ENCODE measurements around the gene NHLRC4. TPM values are rescaled to one million over a fixed set of nuclear protein-coding genes. Genes with fewer than 3 reads are reported as not detected.

The NHLRC4 gene
- polyA plus RNA-seq, 2 of the 4 experiments (the other 2 are of a cell fraction), result 0.03 to 0.09 TPM

DNA sequence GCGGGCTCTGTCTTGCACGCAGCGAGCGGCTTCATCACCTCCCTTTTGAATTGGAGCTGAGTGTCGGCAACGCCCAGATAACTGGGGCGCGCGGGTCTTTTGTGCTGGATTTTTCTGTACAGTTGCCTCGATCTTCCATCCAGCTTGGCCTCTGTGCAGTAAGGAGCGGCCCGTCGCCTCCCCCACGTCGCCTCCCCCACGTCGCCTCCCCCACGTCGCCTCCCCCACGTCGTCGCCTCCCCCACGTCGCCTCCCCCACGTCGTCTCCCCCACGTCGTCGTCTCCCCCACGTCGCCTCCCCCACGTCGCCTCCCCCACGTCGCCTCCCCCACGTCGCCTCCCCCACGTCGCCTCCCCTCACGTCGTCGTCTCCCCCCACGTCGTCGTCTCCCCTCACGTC is 22.3 kb upstream of the NHLRC4 start:
- H3K4me3 ChIP-seq, result no peak overlapping the region
- ATAC-seq (no peak), DNase-seq (ENCODE audit: low read depth in 1 of 2, low spot score in 1 of 2) (no peak), FAIRE-seq (no peak)
- no peak overlapping the region for H3K27ac ChIP-seq
- TF ChIP-seq ZFP36 (IDR thresholded peaks at IDR 0.05; ENCODE audit: borderline replicate concordance, partially characterized antibody), result no peak
- TF ChIP-seq, protein P1, sequence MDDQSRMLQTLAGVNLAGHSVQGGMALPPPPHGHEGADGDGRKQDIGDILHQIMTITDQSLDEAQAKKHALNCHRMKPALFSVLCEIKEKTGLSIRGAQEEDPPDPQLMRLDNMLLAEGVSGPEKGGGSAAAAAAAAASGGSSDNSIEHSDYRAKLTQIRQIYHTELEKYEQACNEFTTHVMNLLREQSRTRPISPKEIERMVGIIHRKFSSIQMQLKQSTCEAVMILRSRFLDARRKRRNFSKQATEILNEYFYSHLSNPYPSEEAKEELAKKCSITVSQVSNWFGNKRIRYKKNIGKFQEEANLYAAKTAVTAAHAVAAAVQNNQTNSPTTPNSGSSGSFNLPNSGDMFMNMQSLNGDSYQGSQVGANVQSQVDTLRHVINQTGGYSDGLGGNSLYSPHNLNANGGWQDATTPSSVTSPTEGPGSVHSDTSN (IDR thresholded peaks at IDR 0.05), result no peak
- no peaks in the 10 kb centered on the region for H3K9me3 ChIP-seq
- ChIA-PET CTCF (no interaction called here), POLR2A (no interaction called here)
- no peak overlapping the region for H3K4me2 ChIP-seq
- WGBS (ENCODE audit: missing lambda C conversion rate), result 97% methylated on average over 39 of the region's 46 CpGs
- H3K4me1 ChIP-seq, result peaks cover 4% of the 10 kb centered on the region; the same call in 1 of the 3 replicates

DNA sequence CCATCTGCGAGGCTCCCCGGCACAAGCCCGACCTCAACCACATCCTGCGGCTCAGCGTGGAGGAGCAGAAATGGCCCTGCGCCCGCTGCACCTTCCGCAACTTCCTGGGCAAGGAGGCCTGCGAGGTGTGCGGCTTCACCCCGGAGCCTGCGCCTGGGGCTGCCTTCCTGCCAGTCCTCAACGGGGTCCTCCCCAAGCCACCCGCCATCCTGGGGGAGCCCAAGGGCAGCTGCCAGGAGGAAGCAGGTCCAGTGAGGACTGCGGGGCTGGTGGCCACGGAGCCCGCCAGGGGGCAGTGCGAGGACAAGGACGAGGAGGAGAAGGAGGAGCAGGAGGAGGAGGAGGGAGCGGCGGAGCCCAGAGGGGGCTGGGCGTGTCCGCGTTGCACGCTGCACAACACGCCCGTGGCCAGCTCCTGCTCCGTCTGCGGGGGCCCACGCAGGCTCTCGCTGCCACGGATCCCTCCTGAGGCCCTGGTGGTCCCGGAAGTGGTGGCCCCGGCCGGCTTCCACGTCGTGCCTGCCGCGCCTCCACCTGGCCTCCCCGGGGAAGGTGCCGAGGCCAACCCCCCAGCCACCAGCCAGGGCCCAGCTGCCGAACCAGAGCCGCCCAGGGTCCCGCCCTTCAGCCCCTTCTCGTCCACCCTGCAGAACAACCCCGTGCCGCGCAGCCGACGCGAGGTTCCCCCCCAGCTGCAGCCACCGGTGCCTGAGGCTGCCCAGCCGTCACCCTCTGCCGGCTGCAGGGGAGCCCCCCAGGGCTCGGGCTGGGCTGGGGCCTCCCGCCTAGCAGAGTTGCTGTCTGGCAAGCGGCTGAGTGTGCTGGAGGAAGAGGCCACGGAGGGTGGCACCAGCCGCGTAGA is 19.7 kb upstream of the NHLRC4 start:
- H3K4me2 ChIP-seq, result no peak overlapping the region
- ChIA-PET POLR2A (no interaction called here), CTCF (interaction anchor here (0.7 to 2.7 kb wide), 15 partner anchors 8 to 240 kb away, joined by 3 to 24 read pairs (median 5); partner anchors contain the start of genes NHLRC4 and PRR35)
- no peaks in the 10 kb centered on the region for H3K9me3 ChIP-seq
- FAIRE-seq, result no peak
- 67% methylated on average over 32 of the region's 60 CpGs for WGBS (ENCODE audit: missing lambda C conversion rate)
- ATAC-seq, result peak; percentile 67 to 91
- TF ChIP-seq NR3C1 (IDR thresholded peaks at IDR 0.05) (no peak), GATA3 (IDR thresholded peaks at IDR 0.05; ENCODE audit: borderline replicate concordance) (no peak), HOXA7 (CRISPR knock-in tag; IDR thresholded peaks at IDR 0.05) (no peak), KDM1A (IDR thresholded peaks at IDR 0.05; ENCODE audit: low read depth) (no peak), RAD21 (conservative IDR thresholded peaks at IDR 0.05 in 1 of 2, IDR thresholded peaks at IDR 0.05 in 1 of 2) (peak; percentile 36 to 57; a peak in 4 of 5 replicates), HOXB13 (CRISPR knock-in tag; IDR thresholded peaks at IDR 0.05; ENCODE audit: low read depth) (no peak), FOSL2 (IDR thresholded peaks at IDR 0.05) (no peak), FOSL2 (CRISPR knock-in tag; IDR thresholded peaks at IDR 0.05) (no peak), ESRRA (IDR thresholded peaks at IDR 0.05; ENCODE audit: borderline replicate concordance, low read length) (no peak), SMC3 (IDR thresholded peaks at IDR 0.05) (peak; percentile 25; the same call in 1 of the 3 replicates), EHF (CRISPR knock-in tag; IDR thresholded peaks at IDR 0.05) (no peak)
- TF ChIP-seq, protein P2, sequence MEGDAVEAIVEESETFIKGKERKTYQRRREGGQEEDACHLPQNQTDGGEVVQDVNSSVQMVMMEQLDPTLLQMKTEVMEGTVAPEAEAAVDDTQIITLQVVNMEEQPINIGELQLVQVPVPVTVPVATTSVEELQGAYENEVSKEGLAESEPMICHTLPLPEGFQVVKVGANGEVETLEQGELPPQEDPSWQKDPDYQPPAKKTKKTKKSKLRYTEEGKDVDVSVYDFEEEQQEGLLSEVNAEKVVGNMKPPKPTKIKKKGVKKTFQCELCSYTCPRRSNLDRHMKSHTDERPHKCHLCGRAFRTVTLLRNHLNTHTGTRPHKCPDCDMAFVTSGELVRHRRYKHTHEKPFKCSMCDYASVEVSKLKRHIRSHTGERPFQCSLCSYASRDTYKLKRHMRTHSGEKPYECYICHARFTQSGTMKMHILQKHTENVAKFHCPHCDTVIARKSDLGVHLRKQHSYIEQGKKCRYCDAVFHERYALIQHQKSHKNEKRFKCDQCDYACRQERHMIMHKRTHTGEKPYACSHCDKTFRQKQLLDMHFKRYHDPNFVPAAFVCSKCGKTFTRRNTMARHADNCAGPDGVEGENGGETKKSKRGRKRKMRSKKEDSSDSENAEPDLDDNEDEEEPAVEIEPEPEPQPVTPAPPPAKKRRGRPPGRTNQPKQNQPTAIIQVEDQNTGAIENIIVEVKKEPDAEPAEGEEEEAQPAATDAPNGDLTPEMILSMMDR (IDR thresholded peaks at IDR 0.05), result peak; percentile 54
- TF ChIP-seq, protein P1 (IDR thresholded peaks at IDR 0.05), result no peak
- TF ChIP-seq, protein P3, sequence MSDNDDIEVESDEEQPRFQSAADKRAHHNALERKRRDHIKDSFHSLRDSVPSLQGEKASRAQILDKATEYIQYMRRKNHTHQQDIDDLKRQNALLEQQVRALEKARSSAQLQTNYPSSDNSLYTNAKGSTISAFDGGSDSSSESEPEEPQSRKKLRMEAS (IDR thresholded peaks at IDR 0.05), result no peak
- TF ChIP-seq, protein P4, sequence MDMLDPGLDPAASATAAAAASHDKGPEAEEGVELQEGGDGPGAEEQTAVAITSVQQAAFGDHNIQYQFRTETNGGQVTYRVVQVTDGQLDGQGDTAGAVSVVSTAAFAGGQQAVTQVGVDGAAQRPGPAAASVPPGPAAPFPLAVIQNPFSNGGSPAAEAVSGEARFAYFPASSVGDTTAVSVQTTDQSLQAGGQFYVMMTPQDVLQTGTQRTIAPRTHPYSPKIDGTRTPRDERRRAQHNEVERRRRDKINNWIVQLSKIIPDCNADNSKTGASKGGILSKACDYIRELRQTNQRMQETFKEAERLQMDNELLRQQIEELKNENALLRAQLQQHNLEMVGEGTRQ (IDR thresholded peaks at IDR 0.05), result no peak
- TF ChIP-seq, protein P5, sequence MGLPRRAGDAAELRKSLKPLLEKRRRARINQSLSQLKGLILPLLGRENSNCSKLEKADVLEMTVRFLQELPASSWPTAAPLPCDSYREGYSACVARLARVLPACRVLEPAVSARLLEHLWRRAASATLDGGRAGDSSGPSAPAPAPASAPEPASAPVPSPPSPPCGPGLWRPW (IDR thresholded peaks at IDR 0.05), result no peak
- peak overlapping the region in 1 of 2 experiments; percentile 50; a peak in 1 of 6 replicates for H3K27ac ChIP-seq
- DNase-seq (ENCODE audit: low read depth in 1 of 2, low spot score in 1 of 2), result peak in 1 of 2 experiments; percentile 71
- 0 out of 3 replicates have a peak, but pooled peaks cover 2% of the 10 kb centered on the region for H3K4me1 ChIP-seq
- H3K4me3 ChIP-seq, result no peak overlapping the region
